GM20000 (cell line): Measurements from ENCODE around the gene FGB.

Experiments used
- DNase-seq: peaks from one replicate; pipeline ENCODE4 v3.0.0; 2012; ENCODE audit warnings: low spot score
- CTCF ChIP-seq: IDR thresholded peaks from 2 replicates; pipeline ENCODE4 v1.5.1; 2012; ENCODE audit warnings: mild to moderate bottlenecking, control low read depth; ENCODE audit errors: extremely low read depth, missing control alignments

FGB gene

GRCh38 chr4:154597798-154598774 is 35.3 kb downstream of the FGB start:
- DNase-seq, result no peak
- no peak for TF ChIP-seq CTCF

GRCh38 chr4:154602404-154603020 is 39.7 kb downstream of the FGB start:
- no peak for TF ChIP-seq CTCF
- no peak for DNase-seq

- TF ChIP-seq CTCF, result no peak
Measured at GRCh38 chr4:154603033-154603943, 40.5 kb downstream of the FGB start.

GRCh38 chr4:154604696-154605200 is 41.9 kb downstream of the FGB start:
- TF ChIP-seq CTCF, result no peak

More at GRCh38 chr4:154603033-154603943, 40.5 kb downstream of the FGB start:
- no peak for DNase-seq

GRCh38 chr4:154606728-154607723 is 44.2 kb downstream of the FGB start:
- TF ChIP-seq CTCF, result no peak
- DNase-seq, result no peak

More at GRCh38 chr4:154604696-154605200, 41.9 kb downstream of the FGB start:
- no peak for DNase-seq
